GM18907 (cell line): ENCODE data around the gene FGFR2.
"Not testable (repeated sequence)": the region's sequence is repeated elsewhere in the genome, so short reads cannot be mapped to it uniquely, and the experiment has no call there.

Experiments
- ATAC-seq: cut with Tn5 transposase; IDR thresholded peaks from one replicate; pipeline ENCODE4 v1.9.1; 2021; ENCODE audit warnings: mild to moderate bottlenecking, moderate library complexity; ENCODE audit not compliant: unreplicated experiment

FGFR2 gene

DNA sequence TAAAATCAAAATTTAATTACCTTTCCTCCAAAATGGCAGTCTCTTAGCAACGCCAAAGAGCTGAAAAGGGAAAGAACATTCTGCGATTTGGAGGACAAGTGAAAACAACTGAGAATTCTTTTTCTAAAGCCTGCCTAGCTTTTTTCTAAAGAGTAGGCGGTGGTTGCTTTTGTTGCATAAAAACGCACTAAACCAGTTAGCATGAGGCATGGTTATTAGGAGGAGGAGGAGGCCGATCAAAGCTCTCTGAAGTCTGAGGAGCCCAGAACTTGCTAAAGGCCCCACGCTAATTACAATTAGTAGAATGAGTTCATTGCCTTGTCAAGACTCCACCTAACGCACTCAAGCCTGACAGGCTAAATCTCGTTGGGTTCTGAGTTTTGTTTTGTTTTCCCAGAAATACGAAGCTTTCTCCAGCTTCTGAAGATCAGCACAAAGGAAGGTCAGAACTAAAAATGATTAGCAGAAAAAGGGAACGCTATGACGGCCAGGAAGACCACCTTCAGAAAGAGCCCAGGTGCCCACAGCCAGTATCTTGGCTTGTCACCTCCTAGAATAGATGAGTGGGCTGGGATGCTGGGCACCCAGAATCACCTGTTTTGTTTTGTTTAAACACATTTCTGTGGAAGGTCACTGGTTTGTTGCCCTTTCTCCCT lies 72.0 kb downstream of the FGFR2 start:
- ATAC-seq, result no peak

DNA sequence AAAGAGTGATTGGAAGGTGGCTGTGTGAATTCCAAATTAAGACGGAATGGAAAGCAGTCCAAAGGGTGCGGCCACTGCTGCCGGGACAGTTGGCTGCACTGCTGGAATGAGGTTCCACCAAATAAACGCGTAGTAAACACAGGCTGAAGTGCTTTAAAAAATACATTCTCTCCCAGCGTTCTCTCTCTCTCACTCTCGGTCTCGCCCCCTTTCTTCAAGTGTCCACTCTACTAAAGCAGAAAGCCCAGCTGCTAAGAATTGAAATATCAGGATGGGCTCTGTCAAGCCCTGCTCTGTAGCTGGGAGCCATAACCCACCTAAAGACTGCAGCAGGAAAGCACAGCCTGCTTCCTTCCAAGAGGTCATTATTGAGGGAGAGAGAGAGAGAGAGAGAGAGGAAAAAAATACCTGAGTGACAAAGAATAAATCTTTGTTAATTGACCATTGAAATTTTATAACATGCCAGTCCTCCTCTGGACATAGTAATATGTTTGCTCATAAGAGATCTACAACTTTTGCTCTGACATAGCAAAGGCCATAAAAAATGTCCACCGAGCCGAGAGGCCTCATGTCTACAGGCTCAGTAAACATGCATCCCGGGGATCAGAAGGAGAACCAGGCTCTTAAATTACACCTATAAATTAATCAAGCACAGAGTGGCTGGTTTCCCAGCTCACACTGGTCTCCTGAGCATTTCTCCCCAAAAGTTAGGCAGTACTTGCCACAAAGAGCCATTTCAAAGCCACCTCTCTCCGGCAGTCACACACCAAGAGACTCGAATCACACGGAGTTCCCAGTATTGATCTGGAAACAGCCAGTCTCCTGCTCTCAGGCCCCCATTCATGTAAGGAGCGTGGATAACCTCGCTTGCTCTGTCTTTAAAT lies 72.8 kb downstream of the FGFR2 start:
- ATAC-seq, result no peak

DNA sequence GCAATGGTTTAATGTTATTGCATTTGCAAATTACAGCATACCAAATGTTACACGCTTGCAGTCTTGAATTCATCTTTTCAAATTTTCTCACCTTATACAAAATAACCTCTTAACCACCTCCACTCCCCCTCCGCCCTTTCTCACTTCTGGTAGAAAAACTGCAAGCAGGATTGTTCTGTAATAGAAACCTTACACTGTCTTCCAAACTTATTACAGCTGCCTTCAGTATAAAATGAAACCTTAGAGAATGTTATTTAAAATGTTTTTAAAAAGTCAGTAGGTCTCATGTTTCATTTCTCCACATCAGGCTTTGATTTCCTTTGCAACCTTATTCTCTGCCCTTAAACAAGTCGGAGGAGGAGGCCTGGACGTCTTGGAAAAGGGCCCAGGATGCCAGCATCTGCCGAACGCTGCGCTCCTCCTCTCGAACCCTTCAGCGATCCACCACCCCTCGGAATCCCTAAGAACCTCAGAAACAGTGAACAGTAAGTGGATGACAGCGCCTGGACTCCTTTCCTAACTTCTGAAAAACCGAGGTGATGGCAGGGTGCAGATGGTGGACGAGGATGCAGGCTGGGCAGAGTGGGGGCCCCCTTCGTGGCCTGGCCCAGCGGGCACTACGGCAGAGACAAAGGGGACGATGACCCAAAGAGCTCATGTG lies 74.0 kb downstream of the FGFR2 start:
- ATAC-seq, result no peak

DNA sequence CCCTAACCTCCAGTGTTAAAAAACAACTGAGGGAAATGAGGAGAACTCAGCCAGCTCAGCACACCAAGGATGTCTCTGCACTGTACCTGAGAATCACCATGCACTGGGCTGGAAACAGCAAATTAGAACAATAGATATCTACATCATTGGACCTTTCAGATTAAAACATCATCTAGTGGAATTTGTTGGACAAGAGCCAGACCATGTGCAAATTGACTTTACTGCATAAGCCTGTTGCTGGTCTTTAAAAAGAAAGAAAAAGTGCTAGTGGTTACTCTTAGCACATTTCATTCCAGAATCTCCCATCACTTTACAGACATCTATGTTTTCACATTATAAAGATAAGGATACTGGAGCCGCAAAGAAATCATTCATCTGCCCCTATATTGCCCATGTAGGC lies 75.4 kb downstream of the FGFR2 start:
- no peak for ATAC-seq

DNA sequence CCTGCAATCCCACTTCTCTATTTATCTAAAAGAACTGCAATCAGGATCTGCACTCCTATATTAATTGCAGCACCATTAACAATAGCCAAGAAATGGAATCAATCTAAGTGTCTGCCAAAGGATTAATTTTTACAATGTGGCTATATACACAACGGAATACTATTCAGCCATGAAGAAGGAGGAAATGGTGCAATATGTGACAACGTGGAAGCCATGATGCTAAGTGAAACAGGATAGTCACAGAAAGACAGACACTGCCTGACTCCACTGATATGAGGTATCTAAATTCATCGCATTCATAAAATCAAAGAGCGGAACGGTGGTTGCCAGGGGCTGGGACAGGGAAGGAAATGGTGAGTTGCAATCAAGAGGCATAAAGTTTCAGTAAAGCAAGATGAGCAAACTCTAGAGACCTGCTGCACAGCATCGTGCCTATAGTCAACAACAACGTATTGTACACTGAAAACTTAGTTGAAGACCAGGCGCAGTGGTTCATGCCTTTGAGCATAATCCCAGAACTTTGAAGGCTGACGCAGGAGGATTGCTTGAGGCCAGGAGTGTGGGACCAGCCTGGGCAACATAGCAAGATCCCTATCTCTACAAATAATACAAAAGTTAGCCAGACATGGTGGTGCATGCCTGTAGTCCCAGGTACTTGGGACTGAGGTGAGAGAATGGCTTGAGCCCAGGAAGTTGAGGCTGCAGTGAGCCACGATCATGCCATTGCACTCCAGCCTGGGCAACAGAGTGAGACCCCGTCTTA lies 76.3 kb downstream of the FGFR2 start:
- no peak for ATAC-seq

DNA sequence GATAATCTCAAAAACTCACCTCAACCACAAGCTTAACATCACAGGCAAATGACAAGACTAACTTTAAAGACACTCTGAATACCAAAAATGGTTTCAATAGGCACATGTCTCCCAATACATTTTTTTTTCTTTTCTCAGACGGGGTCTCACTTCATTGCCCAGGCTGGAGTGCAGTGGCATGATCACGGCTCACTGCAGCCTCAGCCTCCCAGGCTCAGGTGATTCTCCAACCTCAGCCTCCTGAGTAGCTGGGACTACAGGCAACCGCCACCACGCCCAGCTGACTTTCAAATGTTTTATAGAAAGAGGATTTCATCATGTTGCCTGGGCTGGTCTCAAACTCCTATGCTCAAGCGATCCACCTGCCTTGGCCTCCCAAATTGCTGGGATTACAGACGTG lies 77.7 kb downstream of the FGFR2 start:
- not testable (repeated sequence) for ATAC-seq

DNA sequence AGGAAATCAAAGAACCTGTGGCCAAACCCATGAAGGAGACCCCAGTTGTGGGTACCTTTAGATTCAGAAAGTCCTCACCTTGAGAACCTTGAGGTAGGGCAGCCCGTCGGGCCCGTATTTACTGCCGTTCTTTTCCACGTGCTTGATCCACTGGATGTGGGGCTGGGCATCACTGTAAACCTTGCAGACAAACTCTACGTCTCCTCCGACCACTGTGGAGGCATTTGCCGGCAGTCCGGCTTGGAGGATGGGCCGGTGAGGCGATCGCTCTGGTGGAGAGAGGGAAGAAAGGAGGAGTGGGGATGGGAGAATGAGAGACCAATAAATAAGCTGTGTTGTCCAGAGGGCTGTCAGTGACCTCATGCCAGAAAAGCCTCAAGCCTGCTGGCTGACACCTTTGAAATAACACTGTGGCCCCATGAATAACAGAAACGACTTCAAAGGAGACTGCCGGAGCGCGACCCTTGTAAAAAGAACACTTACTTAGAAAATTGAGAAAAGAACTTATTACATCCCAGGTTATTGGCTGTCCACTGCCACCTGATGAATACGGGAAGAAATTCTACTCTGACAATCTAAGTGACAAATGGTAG lies 78.2 kb downstream of the FGFR2 start:
- ATAC-seq, result no peak

DNA sequence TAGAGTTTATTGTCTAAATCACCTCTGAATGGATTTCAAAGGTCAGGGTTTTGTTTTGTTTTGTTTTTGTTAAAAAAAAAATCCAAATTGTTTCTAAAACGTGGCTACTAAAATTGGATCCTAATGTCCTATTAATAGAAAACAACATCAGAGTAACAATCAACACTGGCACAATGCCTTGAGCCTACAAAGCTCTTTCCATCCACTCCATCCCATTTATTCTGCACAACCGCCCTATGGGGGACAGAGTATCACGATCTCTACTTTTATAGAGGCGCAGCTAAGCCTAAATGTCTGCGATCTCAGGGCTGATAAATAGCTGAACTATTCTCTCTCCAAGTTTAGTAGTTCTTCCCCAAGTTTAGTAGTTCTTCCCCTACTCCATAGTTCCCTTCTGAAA lies 78.8 kb downstream of the FGFR2 start:
- no peak for ATAC-seq

DNA sequence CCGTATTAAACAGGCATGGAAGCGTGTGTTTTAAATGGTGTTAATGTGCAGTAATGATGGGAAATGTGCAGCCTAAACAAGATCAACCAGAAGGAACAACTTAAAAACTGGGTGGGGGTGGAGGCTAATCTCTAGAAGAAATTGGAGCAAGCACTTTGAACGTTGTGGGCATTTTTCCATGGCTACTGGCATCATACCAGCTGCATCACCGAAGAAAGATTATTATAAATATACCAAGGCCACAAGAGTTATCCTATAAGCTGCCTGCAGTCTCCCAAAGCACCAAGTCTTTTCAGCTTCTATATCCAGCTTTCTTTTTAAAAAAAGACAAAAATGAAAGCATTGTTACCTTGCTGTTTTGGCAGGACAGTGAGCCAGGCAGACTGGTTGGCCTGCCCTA lies 79.9 kb downstream of the FGFR2 start:
- ATAC-seq, result no peak

DNA sequence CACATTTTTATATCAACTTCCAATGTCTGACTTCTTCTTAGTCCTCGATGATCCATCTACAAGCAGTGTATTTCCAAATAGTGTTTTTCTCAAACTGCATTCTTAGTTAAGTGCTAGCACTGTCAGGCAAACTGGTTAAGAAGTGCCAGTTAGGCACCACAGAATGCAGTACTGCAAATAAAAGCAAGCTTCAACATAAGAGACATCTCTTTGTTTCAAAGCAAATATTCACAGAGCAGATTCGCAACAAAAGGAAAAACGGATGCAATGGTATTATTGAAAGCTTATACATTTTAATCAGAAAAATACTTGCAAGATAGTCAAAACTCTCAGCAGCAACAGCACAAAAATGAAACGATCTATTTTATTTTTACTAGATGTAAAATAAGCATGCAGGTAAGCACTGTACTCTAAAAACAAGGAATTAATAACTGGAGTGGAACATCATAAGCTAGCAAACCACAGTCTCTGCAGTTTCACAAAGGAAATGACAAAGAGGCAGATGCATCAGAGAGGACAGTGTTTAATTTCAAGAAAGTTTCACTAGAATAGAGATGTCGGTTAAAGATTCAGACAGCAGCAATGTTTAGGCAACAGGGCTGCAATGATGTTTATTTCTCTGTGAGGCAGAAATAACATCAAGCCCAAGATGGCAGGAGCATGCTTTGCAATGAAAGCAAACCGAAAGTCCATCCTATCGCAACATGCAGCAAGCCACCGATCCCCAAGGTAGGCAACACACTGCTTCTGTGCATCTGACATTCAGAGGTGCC lies 82.0 kb downstream of the FGFR2 start:
- ATAC-seq, result peak; percentile 84

DNA sequence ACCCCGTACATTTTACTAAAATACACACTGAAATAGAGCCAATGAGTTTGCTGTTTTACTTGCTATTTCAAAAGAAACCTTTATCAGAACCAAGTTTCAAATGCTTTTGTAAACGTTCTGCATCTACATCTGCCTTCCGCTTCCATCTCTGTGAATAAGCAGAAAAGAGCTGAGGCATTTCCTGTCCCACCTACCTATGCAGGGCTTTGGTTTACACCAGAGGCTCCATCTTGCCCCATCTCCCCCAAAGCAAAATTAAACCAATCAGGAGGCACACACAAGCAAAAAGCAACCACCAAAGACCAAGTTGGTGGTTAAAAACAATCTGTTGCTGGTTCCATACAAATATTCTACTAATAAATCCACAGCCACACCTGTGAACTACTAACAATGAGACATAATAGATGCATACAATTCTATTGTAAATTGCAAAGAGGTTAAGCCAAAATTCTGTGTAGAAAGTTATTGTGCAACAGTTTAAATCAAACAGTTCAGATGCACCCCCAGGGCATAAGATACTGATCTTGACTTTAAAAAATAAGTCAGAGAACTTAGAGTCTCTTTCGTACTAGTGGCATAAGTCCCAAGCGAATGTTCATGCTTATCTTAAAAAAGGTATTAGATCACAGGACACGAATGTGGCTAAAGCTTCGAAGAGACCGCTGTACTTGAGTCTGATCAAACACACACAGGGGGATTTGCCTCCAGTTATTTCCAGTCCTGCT lies 83.9 kb downstream of the FGFR2 start:
- no peak for ATAC-seq

DNA sequence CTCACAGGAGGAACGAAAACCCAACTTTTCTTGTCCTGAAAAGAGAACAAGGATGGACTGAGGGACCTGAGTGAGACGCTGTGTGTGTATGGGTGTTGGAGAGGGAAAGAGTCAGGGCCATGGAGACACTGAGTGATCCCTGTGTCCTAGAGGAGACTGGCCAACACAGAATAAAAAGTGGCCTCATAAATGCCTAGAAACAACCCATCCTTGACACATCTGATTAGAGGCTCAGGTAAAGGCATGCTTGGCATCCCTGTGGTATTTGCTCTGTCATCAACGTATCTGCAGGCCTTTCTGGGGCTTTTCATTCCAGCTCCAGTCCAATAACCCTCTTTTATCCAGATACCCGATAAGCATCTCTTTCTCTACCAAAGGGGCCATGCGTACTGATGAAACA lies 86.3 kb downstream of the FGFR2 start:
- ATAC-seq, result no peak

DNA sequence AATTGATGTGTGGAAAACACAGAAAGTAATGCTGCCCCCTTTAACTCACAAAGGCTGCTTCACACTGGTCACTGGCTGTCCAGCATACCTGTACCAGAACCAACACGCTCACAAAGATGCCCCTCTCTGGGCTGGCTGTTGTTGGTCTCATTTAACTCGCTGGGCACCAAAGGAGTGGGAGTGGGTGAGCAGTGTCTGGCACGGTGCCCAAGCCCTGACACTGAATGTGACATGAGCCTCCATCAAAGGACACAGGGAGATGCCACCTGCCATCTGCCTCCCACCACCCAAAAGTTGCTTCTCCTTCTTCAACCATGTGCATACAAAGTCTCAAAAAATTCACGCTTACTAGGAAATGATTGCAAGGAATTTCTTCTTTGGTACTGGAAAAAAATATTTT lies 86.8 kb downstream of the FGFR2 start:
- ATAC-seq, result no peak

DNA sequence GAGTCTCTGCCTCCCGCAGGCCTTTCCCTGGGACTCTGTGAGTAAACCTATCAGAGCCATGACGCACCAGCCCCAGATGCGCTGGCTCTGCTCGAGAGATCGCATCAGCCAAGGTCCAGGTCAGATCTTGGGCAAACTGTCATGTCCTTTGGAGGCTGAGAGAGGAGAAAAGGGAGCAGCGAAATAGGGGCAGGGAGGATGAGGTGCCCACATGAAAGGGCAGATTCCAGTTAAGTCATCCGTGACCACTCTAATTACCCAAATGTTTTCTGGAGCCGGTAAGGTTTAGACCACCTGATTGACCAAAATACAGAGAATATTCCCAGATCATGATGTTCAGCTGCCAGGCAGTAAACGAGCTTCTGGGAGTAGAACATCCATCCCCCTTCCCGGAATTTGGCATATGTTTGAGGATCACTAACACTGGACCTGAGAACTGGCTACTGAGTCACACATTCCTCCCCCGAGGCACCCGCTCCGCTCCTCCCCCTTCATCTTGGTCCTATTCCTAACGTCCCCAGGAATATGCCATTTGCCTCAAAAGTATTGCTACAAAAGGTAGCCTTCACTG lies 88.0 kb downstream of the FGFR2 start:
- ATAC-seq, result no peak

DNA sequence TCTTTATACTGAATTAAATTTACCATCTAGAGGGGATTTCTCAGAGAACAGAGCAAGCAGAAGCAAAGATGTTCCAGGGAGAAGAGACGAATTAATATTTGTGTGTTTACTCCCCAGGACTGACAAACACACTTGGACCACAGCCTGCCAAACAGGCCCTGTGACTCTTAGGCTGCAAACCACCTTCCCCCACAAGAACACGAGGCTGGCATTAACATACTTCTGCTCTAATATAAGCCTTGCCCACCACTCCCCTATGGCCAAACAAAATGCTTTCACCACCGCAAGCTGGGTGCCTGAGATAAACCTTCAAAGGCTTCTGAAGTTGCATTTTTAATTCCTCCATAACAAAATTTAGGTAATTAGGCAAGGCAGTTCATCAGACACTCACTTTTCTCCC lies 88.4 kb downstream of the FGFR2 start:
- ATAC-seq, result no peak

DNA sequence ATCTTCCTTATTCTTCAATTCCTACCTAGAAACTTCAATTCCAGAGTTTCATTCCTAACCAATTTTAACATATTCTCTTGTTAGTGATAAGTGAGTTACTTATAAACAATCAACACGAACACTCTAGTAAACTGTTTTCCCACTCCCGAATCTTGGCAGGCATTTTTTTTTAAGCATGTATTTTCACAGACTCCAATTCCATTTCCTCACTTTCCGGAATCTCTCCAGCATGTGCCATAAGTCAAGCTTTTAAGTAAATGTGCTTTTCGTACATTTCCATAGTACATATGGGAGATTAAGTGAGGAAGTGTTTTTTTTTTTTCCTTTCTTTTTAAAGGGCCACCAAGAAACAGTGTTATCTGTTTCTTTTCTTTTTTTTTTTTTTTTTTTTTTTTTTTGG lies 89.1 kb downstream of the FGFR2 start:
- no peak for ATAC-seq

DNA sequence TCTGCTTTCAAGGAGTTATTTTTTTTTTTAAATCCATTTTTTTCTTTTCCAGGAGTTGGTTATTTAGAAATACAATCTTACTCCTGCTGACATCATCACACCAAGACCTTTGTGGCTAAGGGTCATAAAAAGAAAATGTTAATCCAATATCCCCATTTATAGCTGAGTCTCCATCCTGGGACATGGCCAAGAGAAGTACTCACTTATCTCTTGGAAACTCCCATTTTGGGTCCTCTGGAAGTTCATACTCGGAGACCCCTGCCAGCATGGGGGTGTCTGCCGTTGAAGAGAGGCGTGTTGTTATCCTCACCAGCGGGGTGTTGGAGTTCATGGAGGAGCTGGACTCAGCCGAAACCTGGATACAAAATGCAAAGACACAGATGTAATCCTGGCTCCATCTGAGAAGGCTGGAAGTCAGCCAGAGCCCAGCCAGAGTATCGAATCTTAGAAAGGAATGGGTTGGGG lies 94.6 kb downstream of the FGFR2 start:
- no peak for ATAC-seq

DNA sequence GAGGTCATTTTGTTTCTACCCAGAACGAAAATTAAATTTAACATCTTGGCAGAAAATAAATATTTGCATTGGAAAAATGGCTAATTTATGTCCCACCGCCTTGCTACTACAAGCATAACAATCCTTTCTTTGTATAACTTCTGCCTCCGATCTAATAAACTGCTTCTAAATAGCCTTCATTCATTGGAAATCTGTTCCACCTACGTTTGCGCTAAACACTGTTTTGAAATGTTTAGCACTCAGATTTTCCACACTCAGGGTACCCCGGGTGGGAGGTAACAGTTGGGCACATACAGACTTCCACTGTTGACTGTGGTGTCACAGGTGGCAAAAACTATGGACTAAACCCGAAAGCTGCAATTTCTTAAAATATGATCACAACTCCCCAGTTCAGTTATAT lies 96.4 kb downstream of the FGFR2 start:
- ATAC-seq, result no peak
